Measurements from ENCODE around the gene CHRNA5.

GRCh38 chr15:78629716-78630065 lies 64.4 kb downstream of the CHRNA5 start:
- TF ChIP-seq ELF4 (IDR thresholded peaks at IDR 0.05) (no peak), SP1 (IDR thresholded peaks at IDR 0.05) (no peak), FOXK2 (IDR thresholded peaks at IDR 0.05) (no peak), NFRKB (IDR thresholded peaks at IDR 0.05) (no peak), PKNOX1 (IDR thresholded peaks at IDR 0.05) (no peak), HDGF (IDR thresholded peaks at IDR 0.05; ENCODE audit: borderline replicate concordance) (no peak), BHLHE40 (IDR thresholded peaks at IDR 0.05; ENCODE audit: borderline replicate concordance) (no peak), CTBP1 (IDR thresholded peaks at IDR 0.05; ENCODE audit: borderline replicate concordance) (no peak), LEF1 (IDR thresholded peaks at IDR 0.05; ENCODE audit: borderline replicate concordance) (no peak)
